Activated CD4-positive, alpha-beta T cell treated with anti-CD3 and anti-CD28 coated beads, Interleukin-2, amount 10 ng/mL, durations not matched to agents 7 days and 5 days (primary cell): ENCODE results near the gene CPEB4. TPM values are rescaled to one million over a fixed set of nuclear protein-coding genes. Genes with fewer than 3 reads are reported as not detected.

Experiments
- CTCF ChIA-PET: fragments of 350-600 bp; sonication (Branson Sonifier 250); formaldehyde crosslinking; loops from one replicate; lab custom pipeline; 2021; ENCODE audit warnings: antibody characterized with exemption; lab: Charles Lee
- POLR2A ChIA-PET: fragments of 350-600 bp; sonication (Branson Sonifier 250); formaldehyde crosslinking; loops from one replicate; lab custom pipeline; 2021; ENCODE audit warnings: antibody characterized with exemption; lab: Charles Lee
- DNase-seq: peaks from one replicate; pipeline ENCODE4 v3.0.0-alpha.2; 2020
- H3K27ac Mint-ChIP-seq: one replicate; pipeline ENCODE4 v1.8.0; 2021; ENCODE audit warnings: mild to moderate bottlenecking, moderate library complexity, mixed read lengths
- H3K27me3 Mint-ChIP-seq: one replicate; pipeline ENCODE4 v1.8.0; 2021; ENCODE audit warnings: mixed read lengths
- H3K36me3 Mint-ChIP-seq: one replicate; pipeline ENCODE4 v1.8.0; 2021; ENCODE audit warnings: low read depth, mixed read lengths
- H3K4me1 Mint-ChIP-seq: one replicate; pipeline ENCODE4 v1.8.0; 2021; ENCODE audit warnings: mixed read lengths
- H3K4me3 Mint-ChIP-seq: one replicate; pipeline ENCODE4 v1.8.0; 2021; ENCODE audit warnings: mild to moderate bottlenecking, moderate library complexity, mixed read lengths
- H3K9me3 Mint-ChIP-seq: one replicate; pipeline ENCODE4 v1.8.0; 2021; ENCODE audit warnings: mixed read lengths
- total RNA-seq, 2 experiments: library from RNA; stranded (reverse); gene quantifications; one replicate each; pipeline ENCODE4 v1.2.3, GENCODE V29; 2021

CPEB4 gene
- total RNA-seq, 2 experiments from 2014 or later, result 13.9 to 14.0 TPM

DNA sequence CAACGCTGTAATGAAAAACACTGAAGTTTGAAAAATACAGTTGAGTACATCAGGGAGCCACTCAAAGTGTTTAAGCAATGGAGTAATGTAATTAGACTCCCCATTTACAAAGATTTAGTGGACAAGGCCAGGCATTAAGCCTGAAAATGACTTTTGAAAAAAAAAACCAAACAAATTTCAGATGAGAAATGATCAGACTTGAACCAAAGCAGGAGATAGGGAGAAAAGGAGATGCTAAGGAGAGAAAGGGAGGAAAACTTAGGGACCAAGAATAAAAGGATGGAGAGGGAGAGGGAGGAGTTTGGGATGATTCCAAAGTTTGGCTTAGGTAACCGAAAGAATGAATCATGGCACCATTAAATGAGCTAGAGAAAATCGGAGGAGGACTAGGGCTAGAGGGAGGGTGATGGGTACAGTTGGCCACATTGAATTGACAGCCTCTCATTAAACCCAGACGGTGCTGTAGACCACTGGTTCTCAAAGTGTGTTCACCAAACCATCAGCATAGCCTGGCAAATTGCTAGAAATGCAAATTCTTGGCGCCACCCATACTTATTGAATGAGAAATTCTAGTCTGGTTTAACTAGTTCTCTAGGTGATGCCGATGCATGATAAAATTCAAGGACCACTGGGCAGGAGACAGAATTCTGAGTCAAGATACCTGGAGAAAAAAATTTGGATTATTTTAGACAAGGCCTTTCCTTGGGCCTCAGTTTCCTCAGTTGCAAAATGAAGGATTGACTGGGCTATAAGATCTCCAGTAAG, 6.2 kb upstream of the CPEB4 start:
- no peak overlapping the region for H3K27ac Mint-ChIP-seq
- H3K4me1 Mint-ChIP-seq, result peaks cover 38% of the 10 kb centered on the region
- POLR2A ChIA-PET, result no interaction called here
- DNase-seq, result no peak
- H3K36me3 Mint-ChIP-seq, result peaks cover 22% of the 10 kb centered on the region
- H3K4me3 Mint-ChIP-seq, result no peak overlapping the region
- CTCF ChIA-PET, result interaction anchor here (0.7 to 1.0 kb wide), 2 partner anchors 9 to 10 kb away, joined by 3 read pairs; no protein-coding TSS in a partner anchor
- H3K9me3 Mint-ChIP-seq, result peaks cover 14% of the 10 kb centered on the region
- no peaks in the 10 kb centered on the region for H3K27me3 Mint-ChIP-seq

DNA sequence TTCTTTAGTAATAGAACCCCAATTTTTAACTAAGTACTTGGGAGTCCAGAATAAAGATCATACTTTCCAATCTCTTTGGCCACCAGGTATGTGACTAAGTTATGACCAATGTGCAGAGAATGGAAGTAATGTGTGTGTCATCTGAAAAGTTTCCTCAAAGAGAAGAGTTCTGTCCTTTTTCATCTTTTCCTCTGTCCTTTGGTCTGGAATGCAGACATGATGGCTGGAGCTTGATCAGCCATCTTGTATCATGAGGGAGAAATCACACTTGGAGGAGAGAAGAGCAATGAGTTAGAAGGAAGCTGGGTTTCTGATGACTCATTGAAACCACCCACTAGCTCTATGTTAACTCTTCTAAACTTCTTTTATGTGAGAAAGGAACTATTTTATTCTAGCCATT, 5.5 kb upstream of the CPEB4 start:
- Mint-ChIP-seq H3K36me3 (peaks cover 22% of the 10 kb centered on the region), H3K27me3 (no peaks in the 10 kb centered on the region), H3K9me3 (peaks cover 14% of the 10 kb centered on the region), H3K4me1 (peaks cover 44% of the 10 kb centered on the region), H3K27ac (no peak overlapping the region), H3K4me3 (no peak overlapping the region)
- POLR2A ChIA-PET, result no interaction called here
- DNase-seq, result no peak
- CTCF ChIA-PET, result no interaction called here

- DNase-seq, result no peak
- Mint-ChIP-seq H3K36me3 (peaks cover 25% of the 10 kb centered on the region), H3K9me3 (peaks cover 14% of the 10 kb centered on the region), H3K27me3 (no peaks in the 10 kb centered on the region), H3K4me1 (peaks cover 50% of the 10 kb centered on the region), H3K27ac (no peak overlapping the region), H3K4me3 (no peak overlapping the region)
- CTCF ChIA-PET, result no interaction called here
- POLR2A ChIA-PET, result no interaction called here
Measured at GRCh38 chr5:173883347-173883924, 4.7 kb upstream of the CPEB4 start.

GRCh38 chr5:173884402-173885053, 3.6 kb upstream of the CPEB4 start:
- H3K4me3 Mint-ChIP-seq, result peak overlapping the region; percentile 9
- DNase-seq, result peak; percentile 69
- H3K4me1 Mint-ChIP-seq, result peaks cover 58% of the 10 kb centered on the region
- POLR2A ChIA-PET, result no interaction called here
- peak overlapping the region; percentile 79 for H3K27ac Mint-ChIP-seq
- no peaks in the 10 kb centered on the region for H3K27me3 Mint-ChIP-seq
- peaks cover 27% of the 10 kb centered on the region for H3K36me3 Mint-ChIP-seq
- peaks cover 14% of the 10 kb centered on the region for H3K9me3 Mint-ChIP-seq
- CTCF ChIA-PET, result interaction anchor here (0.7 to 1.1 kb wide), 4 partner anchors 9 to 88 kb away, joined by 3 read pairs; no protein-coding TSS in a partner anchor

DNA sequence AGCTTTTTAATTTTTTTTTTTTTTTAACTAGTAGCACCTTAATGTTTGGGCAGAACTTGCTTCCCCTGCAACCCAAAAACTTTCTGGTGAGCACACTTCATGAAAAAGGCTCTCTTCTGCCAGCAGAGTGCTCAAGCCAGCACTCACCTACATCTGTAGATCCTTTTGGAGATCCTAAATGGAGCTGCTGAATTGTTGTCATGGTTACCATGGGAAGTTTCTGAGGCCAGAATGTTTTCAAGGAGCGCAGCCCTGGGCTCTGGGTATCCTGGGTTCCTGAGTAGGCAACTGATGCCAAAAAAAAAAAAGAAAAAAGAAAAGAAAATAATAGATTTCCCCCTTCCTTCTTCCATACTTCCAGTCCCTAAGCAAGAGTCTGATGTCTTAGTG, 3.1 kb upstream of the CPEB4 start:
- Mint-ChIP-seq H3K27me3 (no peaks in the 10 kb centered on the region), H3K4me3 (peak overlapping the region; percentile 26), H3K27ac (peak overlapping the region; percentile 79), H3K9me3 (peaks cover 14% of the 10 kb centered on the region), H3K4me1 (peaks cover 63% of the 10 kb centered on the region), H3K36me3 (peaks cover 30% of the 10 kb centered on the region)
- DNase-seq, result no peak
- ChIA-PET POLR2A (no interaction called here), CTCF (interaction anchor here (0.6 to 1.1 kb wide), 4 partner anchors 27 to 1573 kb away, joined by 3 to 4 read pairs (median 3); no protein-coding TSS in a partner anchor)

- H3K27me3 Mint-ChIP-seq, result no peaks in the 10 kb centered on the region
- peak overlapping the region; percentile 71 for H3K27ac Mint-ChIP-seq
- CTCF ChIA-PET, result interaction anchor here (0.6 to 1.1 kb wide), 2 partner anchors 26 to 1572 kb away, joined by 3 to 4 read pairs; no protein-coding TSS in a partner anchor
- peaks cover 33% of the 10 kb centered on the region for H3K36me3 Mint-ChIP-seq
- H3K9me3 Mint-ChIP-seq, result peaks cover 14% of the 10 kb centered on the region
- H3K4me1 Mint-ChIP-seq, result peaks cover 68% of the 10 kb centered on the region
- DNase-seq, result no peak
- POLR2A ChIA-PET, result no interaction called here
- H3K4me3 Mint-ChIP-seq, result peak overlapping the region; percentile 26
Measured at GRCh38 chr5:173885475-173886010, 2.6 kb upstream of the CPEB4 start.

GRCh38 chr5:173886150-173886549, 2.0 kb upstream of the CPEB4 start:
- ChIA-PET CTCF (no interaction called here), POLR2A (no interaction called here)
- H3K4me3 Mint-ChIP-seq, result no peak overlapping the region
- no peak for DNase-seq
- no peaks in the 10 kb centered on the region for H3K27me3 Mint-ChIP-seq
- no peak overlapping the region for H3K27ac Mint-ChIP-seq
- peaks cover 72% of the 10 kb centered on the region for H3K4me1 Mint-ChIP-seq
- peaks cover 35% of the 10 kb centered on the region for H3K36me3 Mint-ChIP-seq
- peaks cover 14% of the 10 kb centered on the region for H3K9me3 Mint-ChIP-seq

DNA sequence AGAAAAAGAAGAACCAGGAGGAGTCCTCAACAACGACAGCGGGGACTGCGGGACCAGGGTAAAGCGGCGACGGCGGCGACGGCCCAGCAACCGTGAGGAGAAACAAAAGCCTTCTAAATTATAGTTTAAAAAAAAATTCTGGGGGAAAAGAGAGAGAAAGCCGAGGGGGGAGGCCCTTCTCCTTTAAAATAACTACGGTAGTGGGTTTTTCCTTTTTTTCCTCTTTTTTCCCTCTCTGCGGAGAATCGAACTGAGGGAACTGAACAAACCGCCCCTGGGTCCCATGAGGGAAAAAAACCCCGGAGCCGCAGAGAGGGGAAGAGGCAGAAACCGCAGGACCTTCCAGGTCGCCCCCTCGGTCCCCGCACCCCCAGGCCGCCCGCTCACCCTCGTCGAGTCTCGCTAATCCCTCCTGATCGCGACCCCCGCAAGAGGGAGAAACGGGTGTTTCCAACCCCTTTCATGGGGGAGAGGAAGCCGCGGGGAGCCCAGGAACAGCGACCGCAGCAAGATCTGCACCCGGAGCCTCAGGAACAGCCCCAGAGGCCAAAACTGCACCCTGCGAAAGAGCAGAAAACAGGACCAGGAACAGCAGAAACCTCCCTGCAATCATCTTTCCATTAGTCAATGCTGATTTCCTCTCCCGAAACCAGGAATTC, 453 bp downstream of the CPEB4 start:
- POLR2A ChIA-PET, result no interaction called here
- H3K36me3 Mint-ChIP-seq, result peaks cover 29% of the 10 kb centered on the region
- H3K27ac Mint-ChIP-seq, result peak overlapping the region; percentile 98
- peak; percentile 14 for DNase-seq
- H3K4me3 Mint-ChIP-seq, result peak overlapping the region; percentile 97
- CTCF ChIA-PET, result interaction anchor here (0.7 to 1.2 kb wide), 4 partner anchors 9 to 473 kb away, joined by 3 to 5 read pairs (median 3); no protein-coding TSS in a partner anchor
- H3K27me3 Mint-ChIP-seq, result no peaks in the 10 kb centered on the region
- peaks cover 81% of the 10 kb centered on the region for H3K4me1 Mint-ChIP-seq
- H3K9me3 Mint-ChIP-seq, result peaks cover 11% of the 10 kb centered on the region

GRCh38 chr5:173890195-173890991, 2.2 kb downstream of the CPEB4 start:
- ChIA-PET CTCF (interaction anchor here (1.2 to 2.3 kb wide), 5 partner anchors 9 to 35 kb away, joined by 3 to 6 read pairs (median 3); no protein-coding TSS in a partner anchor), POLR2A (no interaction called here)
- peak overlapping the region; percentile 97 for H3K4me3 Mint-ChIP-seq
- DNase-seq, result no peak
- H3K4me1 Mint-ChIP-seq, result peaks cover 68% of the 10 kb centered on the region
- no peak overlapping the region for H3K27ac Mint-ChIP-seq
- peaks cover 18% of the 10 kb centered on the region for H3K36me3 Mint-ChIP-seq
- H3K9me3 Mint-ChIP-seq, result peaks cover 4% of the 10 kb centered on the region
- no peaks in the 10 kb centered on the region for H3K27me3 Mint-ChIP-seq

GRCh38 chr5:173891308-173892116, 3.4 kb downstream of the CPEB4 start:
- POLR2A ChIA-PET, result no interaction called here
- H3K27ac Mint-ChIP-seq, result no peak overlapping the region
- peaks cover 57% of the 10 kb centered on the region for H3K4me1 Mint-ChIP-seq
- no peaks in the 10 kb centered on the region for H3K27me3 Mint-ChIP-seq
- peaks cover 13% of the 10 kb centered on the region for H3K36me3 Mint-ChIP-seq
- no peak for DNase-seq
- H3K9me3 Mint-ChIP-seq, result peaks cover under 1% of the 10 kb centered on the region
- CTCF ChIA-PET, result interaction anchor here (1.2 to 2.3 kb wide), 4 partner anchors 10 to 21 kb away, joined by 3 to 6 read pairs (median 4); no protein-coding TSS in a partner anchor
- H3K4me3 Mint-ChIP-seq, result peak overlapping the region; percentile 42

GRCh38 chr5:173893192-173893561, 5.0 kb downstream of the CPEB4 start:
- Mint-ChIP-seq H3K27me3 (no peaks in the 10 kb centered on the region), H3K27ac (no peak overlapping the region), H3K36me3 (peaks cover 12% of the 10 kb centered on the region), H3K9me3 (no peaks in the 10 kb centered on the region), H3K4me3 (no peak overlapping the region), H3K4me1 (peaks cover 41% of the 10 kb centered on the region)
- POLR2A ChIA-PET, result no interaction called here
- DNase-seq, result no peak
- CTCF ChIA-PET, result interaction anchor here (1.1 to 1.6 kb wide), 3 partner anchors 9 to 12 kb away, joined by 3 to 5 read pairs (median 4); no protein-coding TSS in a partner anchor
